NCI-H2227 (cell line): ENCODE data around the gene WNT3A.

Source experiments
- DNase-seq: peaks from one replicate; lab custom pipeline; 2025; ENCODE audit not compliant: unreplicated experiment; lab: John Stamatoyannopoulos, UW

WNT3A gene

DNA sequence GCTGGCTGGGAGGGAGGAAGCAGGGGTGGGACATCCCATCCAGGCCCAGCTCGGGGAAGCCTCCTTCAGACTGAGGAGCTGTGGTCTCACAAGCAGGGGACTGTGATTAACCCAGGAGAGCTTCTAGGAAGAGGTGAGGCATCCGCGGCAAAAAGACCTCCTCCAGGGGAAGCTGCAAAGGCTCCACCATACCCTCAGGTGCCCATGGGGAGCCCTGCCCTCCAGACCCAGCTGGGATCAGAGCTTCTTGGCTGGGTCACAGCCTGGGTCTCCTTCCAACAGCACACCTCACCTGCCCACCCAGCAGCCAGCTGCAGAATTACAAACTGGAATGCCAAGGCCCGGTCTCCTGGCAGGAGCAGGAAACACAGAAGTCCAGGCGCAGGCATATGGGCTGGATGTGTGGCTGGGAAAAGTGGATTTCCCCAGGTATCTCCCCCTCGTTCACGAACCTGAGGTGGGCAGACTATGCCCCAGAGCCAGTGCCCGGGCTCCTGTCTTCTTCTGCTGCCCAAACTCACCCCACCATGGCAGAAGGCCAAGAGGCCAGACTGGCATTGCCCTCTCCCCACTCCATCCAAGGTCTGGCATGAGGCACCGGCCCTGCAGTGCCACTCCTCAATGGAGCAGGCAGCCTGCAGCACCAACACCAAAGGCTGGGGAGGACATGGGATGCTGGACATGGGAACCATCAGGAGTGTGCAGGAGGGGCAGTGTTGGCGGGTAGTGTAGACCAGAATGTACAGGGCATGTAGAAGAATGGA is 60.3 kb downstream of the WNT3A start:
- no peak for DNase-seq

DNA sequence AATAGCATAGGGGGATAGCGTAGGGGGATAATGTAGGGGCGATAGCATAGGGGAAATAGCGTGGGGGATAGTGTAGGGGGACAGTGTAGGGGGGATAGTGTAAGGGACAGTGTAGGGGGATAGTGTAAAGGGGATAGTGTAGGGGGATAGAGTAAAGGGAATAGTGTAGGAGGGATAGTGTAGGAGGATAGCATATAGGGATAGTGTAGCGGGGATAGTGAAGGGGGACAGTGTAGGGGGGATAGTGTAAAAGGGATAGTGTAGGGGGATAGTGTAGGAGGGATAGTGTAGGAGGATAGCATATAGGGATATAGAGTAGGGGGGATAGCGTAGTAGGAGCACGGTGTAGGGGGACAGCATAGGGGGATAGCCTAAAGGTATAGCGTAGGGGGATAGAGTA is 61.6 kb downstream of the WNT3A start:
- no peak for DNase-seq

DNA sequence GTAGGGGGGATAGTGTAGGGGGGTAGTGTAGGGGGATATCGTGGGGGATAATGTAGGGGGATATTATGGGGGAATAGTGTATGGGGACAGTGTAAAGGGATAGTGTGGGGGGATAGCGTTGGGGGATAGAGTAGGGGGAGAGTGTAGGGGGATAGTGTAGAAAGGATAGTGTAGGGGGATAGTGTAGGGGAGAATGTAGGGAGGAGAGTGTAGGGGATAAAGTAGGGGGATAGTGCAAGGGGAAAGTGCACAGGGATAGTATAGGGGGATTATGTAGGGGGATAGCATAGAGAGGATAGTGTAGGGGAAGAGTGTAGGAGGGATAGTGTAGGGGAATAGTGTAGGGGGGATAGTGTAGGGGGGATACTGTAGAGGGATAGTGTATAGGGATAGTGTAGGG is 63.4 kb downstream of the WNT3A start:
- no peak for DNase-seq

DNA sequence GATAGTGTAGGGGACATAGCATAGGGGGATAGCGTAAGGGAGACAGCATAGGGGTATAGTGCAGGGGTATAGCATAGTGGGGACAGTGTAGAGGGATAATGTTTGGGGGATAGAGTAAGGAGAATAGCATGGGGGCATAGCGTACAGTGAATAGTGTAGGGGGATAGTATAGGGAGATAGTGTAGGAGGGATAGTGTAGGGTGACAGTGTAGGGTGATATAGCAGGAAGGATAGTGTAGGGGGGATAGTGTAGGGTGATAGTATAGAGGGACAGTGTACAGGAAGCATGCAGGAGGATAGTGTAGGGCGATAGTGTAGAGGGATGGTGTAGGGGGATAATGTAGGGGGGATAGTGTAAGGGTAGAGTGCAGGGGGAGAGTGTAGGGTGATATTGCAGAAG is 64.1 kb downstream of the WNT3A start:
- DNase-seq = no peak

DNA sequence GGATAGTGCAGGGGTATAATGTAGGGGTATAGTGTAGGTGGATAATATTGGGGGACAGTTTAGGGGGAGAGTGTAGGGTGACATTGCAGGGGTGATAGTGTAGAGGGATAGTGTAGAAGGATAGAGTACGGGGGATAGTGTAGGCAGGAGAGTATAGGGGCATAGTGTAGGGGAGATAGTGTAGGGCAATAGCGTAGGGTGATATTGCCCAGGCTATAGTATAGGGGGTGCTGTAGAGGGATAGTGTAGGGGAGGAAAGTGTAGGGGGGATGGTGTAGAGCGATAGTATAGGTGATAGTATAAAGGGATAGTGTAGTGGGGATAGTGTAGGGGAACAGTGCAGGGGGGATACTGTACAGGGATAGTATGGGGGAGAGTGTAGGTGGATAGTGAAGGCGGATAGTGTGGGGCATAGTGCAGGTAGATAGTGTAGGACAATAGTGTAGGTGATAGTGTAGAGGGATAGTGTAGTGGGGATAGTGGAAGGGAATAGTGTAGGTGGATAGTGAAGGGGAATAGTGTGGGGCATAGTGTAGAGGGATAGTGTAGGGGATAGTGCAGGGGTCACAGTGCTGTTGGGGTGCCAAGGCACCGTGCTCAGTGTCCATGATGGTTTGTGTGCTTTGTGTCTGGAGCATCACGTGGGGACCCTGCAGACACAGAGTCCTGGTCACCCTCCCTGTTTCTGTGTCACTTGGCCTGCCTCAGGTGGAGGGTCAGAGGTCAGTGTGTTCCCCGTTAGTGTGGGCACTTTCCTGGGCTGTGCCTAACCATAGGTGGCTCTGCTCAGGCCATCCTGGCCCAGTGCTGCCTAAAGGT is 65.2 kb downstream of the WNT3A start:
- no peak for DNase-seq

DNA sequence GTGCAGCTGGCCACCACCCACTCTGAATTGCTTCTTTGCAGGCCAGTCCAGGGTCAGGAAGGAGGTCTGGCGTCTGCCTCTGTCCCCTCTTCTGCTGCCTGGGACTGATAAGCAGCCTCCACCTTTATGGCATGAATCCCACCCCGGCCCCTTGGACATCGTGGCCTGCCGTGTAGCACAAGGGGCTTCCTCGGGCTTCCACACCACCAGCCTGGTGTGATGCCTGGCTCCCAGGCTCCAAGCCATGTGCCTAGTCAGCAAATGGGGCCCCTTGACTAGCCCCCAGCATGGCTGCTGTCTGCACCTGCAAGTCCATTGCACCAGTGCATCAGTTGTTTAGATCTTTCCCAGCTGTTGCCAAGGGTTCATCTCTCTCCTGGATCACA is 65.9 kb downstream of the WNT3A start:
- DNase-seq = no peak

DNA sequence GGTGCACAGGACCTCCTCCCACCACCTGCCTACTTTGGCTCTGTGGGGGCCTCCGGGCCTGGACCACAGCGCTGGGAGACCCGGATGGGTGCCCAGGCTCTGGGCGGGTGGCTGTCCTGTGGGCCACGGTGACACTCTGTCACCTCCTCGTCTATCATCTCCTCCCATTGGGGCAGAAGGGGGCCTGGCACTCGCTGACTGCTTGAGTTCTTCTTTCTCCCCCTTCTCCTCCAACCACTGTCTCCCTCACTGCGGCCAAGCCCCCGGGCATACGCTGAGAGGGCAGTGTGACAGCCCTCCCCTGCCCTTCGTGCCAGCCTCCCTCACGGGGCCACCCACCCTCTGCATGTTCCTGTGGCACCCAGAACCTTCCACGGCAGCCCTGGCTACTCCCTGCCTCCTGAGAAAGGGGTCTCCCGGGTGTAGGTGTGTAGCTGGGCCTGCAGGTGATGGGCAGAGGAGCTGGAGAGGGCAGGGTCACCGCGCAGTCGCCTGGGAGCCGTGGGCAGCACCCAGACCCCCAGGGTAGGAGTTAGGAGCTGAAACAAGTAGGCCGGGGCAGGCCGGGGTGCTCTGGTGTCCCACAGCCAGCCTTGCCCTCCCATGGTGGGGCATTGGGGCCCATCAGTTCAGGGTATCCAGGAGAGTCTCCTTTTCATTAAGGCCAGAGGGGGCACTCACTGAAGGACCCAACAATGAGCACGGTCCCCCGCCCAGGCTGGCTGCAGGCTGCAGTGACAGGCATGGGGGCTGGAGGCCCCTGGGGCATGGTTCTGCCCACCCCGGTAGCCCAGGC is 66.5 kb downstream of the WNT3A start:
- DNase-seq = no peak

DNA sequence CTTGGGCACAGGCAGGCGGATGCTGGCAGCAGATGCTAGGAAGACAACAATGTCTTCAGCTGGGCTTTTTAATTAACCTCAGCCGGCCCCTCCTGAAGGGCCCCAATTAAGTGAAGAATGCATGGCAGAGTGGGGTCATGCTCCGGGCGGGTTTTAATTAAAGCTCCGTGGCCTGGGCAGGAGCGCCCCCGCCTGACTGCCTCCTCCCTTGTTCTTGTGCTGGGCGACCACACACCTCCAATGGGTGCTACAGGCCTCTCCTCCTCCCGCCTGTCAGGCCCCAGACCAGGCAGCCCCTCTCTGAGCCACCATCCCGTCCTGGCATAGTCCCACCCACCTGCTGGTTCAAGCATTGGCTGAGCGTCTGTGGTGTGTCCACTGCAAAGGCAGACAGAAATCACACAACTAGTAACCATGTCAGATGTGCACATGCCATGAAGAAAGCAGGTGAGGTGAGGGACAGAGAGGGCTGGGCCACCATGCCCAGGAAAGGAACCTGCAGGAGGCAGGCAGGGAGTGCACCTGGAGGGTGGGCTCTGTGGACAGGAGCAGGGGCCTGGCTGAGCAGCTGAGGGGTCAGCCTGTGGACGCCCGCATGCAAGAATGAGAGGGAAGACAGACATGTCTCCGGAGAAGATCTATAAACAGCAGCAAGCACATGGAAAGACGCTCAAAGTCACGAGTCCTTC is 67.2 kb downstream of the WNT3A start:
- DNase-seq = no peak

DNA sequence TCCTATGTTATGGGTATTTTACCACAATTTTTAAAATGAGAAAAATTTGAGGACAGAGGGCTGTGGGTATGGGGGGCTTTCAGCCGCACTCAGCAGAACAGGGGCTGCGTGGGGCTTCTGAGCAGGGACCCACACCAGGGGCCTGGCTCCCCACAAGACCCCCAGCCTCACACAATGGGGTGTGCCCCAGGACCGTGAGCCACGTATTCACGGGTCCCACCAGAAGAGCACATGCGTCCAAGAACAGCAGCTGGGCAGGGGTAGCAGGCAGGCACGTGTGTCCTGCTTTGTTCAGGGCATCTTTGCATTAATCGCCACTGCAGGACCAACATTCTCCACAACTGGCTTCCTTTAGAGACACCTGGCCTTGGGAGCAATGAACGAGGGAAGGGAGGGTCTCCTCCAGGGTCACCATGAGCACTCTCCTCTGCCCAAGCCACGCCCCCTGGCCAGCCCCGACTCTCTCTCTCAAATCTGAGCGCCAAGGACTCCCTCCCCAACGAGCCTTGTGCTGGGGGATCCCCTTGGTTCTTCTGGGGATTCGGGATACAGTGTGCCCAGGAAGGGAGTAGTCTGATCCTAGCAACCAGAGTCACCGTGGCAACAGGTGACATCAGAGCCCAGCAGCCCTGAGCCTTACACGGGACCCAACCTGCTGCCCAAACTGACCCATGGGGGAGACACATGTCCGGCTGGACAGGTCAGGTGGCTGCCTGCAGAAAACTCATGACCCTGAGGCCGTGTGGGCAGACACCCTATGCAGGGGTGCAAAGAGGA is 68.3 kb downstream of the WNT3A start:
- DNase-seq = no peak

DNA sequence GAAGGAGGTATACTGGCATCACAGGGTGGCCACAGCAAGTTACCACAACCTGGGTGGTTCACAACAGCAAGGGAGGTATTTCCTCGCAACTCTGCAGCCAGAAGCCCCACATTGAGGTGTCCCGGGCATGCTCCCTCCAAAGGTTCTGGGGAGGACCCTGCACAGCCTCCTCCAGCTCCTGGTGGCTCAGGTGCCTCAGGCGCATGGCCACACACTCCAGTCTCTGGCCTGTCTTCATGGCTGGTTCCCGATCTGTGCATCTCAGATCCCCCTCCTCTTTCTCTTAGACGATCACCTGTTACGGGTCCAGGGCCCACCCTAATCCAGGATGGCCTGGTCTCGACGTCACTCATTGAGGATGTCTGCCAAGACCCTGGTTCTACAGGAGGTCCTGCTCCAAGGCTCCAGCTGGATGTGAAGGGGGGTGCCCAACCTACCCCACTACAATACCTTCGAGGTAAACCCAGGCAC is 69.0 kb downstream of the WNT3A start:
- DNase-seq = no peak

DNA sequence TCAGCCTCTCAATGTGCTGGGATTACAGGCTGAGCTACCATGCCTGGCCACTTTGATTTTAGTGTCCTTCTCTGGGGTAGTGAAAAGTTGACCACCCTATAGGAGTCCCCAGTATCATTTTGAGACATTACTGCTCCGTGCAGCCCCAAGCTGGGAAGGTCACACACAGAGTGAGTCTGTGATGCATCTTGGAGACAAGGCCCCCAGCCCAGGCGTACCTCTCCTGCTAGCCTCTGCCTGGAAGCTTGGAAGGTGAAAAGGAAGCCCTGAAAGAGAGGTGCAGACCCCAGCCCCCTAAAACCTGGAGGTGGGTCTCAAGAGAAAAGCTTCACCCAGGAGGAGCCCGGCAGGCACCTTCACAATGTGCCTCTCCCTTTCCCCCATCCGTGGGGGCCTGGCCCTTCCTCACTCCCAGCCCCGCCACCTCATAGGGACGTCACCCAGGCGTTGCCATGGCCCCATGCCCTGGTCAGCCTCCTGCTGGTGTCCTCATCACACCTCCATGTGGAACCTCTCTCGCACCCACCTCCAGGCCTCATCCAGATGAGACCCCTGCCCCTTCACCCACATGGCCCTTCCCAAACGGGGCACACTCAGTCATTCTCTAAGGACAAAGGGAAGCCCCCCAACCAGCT is 70.1 kb downstream of the WNT3A start:
- DNase-seq = no peak

DNA sequence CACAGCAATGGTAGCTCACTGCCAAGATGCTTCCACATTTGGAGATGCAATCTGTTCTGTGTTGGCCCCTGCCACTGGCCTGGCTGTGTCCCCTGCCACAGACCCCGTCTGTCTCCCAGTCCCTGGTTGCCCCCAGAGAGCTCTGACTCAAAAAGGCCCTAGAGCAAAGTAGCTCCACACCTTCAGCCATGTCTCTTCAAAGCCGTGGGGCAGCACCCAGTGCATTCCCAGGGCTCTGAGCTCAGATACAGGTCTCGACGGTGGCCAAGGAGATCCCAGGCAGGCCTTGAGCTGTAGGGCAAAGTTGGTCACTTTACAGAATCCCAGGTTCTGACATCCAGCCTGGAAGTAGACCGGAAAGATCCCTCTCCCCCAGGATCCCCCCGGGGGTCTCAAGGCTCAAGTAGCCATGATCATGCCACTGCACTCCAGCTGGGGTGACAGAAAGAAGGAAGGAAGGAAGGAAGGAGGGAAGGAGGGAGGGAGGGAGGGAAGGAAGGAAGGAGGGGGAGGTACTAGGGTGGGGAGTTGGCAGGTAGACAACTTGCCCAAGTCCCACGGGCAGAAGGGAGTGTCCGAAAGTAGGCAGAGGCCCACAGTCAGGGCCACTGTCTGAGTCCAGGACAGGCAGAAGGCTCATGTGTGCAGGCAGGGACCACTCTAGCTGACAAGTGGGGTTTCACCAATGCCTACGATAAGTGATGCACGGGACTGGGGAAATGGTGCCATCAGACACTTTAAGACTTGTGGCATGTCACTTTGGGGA is 71.0 kb downstream of the WNT3A start:
- DNase-seq = no peak

DNA sequence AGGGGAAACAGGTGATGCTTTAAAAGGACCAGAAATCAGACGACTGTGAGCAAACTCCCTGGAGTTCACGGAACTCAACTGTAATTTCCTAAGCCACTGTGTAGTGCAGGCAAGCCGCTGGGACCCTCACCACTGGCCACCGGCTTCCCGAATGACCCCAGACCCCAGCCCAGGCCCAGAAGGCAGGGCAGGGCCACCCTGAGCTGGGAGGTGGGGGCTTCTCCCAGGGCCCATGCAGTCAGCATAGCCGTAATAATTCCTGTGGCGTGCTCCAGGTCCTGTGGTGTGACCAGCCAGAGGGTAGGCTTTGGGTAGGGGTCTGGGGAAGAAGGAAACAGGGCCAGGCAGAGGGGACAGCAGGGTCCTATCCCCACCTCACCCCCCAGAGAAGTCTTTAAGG is 72.2 kb downstream of the WNT3A start:
- DNase-seq = no peak

DNA sequence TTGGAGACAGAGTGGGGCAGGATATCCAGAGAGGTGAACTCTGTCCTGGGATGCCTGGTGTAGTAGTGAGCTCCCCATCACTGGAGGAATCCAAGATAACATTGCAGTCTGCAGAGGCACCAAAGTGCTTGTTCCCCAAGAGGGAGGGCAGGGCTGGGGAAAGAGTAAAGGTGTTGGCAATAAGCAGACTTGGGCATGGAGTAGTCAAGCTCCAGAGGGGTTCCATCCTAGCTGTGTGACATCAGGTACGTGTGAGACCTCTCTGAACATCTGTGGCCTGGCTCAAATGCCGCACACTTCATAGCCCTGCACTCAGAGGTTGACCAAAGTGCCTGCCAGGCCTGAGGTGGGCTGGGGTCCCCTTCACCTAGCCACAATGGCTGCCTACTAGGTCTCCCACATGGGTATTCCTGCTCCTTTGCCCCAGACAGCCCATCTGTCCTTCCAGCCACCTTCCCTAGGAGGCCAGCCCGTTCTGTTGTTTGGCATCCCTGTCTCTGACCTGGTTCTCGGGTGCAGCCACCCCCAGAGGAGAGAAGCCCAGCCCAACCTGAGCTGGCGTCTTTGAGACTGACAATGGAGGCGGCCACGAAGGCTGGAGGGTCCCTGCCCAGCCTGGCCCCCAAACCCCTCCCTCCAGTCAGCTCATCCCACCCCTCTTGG is 72.9 kb downstream of the WNT3A start:
- no peak for DNase-seq

DNA sequence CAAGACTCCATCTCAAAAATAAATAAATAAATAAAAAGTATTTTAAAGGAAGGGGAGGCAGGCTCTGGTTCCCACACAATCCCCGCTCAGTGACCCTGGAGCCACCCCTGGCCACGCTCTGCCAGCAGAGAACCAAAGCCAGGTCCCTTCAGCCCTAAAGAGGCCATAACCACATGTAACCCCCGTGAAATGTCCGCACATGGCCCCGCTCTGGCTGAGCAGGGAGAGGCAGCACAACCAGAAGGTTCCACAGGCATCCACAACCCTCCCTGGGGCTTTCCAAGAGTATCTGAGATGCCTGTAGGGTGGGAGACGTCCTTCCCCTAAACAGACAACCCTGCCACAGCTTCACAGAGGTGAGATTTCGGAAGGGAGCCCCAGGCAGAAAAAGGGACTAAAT is 74.3 kb downstream of the WNT3A start:
- DNase-seq = no peak

DNA sequence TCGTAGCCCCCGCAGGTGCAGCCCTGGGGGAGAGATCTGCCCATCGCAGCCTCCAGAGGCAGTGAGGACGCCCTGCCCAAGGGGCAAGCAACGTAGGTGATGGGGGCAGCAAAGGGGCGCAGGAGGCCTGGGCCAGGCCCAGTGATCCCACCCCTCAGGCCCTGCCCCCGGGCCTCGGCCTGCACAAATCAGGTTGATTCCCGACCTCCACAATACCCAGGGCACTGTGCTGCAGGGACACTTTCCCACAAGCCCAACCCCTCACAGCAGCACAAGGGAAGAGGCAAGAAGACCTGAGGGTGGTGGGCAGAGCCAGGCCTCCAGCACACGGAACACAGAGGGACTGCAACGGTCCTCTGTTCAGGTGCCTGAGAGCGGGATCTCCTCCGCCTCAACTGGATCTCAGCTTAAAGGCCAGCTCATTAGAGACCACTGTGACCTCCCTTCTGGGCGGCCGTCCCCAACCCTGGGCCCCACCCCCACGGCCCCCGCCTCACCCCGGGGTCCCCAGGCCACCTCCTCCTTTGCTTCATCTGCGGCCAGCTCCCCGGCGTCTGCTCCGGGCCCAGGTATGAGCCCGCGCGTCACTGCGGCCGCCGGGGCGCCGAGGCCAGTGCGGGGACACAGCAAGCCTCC is 74.9 kb downstream of the WNT3A start:
- peak; percentile 32 for DNase-seq

DNA sequence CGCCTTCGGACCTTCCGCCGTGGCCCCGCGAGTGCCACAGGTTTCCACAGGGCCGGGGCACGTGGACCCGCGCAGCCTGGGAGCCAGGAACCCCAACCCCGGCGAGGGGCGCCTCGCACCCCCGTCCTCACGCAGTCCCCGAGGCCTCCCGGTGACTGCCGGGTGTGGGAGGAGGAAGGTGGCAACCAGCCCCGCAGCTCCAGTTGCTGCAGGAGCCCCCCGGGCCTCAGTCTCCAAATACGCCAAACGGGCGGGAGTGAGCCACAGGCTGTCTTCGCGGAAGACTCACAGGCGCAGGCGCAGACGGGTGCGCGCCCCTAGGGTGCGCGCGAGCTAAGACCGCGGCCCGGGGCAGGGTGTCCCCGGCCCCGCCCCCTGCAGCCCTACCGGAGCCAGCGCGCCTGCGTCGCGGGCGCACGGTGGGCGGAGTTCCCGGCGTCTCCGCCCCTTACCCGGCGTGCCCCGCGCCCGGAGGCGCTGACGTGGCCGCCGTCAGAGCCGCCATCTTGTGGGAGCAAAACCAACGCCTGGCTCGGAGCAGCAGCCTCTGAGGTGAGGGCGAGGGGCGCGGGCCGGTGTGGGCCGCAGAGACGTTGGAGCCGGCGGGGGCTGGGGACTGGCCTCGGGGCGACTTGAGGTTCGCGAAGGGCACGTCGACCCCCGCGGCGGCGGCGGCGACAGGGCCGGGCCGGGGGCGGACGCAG is 75.6 kb downstream of the WNT3A start, which contains the start of gene ARF1:
TSS of gene ARF1 (plus strand) at position 495 of the 704 bp plus-strand sequence. CDS start 14,407 bp downstream, outside the sequence.
- peak; percentile 98 for DNase-seq
